A673 (cell line): ENCODE data around the gene DDX41. TPM values are rescaled to one million over a fixed set of nuclear protein-coding genes. Genes with fewer than 3 reads are reported as not detected.

ENCODE experiments used
- BruUV-seq: library from RNA; stranded (reverse); fragments of 400-500 nt; replicated peaks from 2 replicates; lab custom pipeline; 2021; lab: Mats Ljungman, UMichigan
- CTCF ChIA-PET: fragments of 300-600 bp; sonication (Branson Sonifier 250); formaldehyde crosslinking; loops from one replicate; lab custom pipeline; 2022; ENCODE audit warnings: antibody characterized with exemption; lab: Charles Lee
- POLR2A ChIA-PET: fragments of 300-600 bp; sonication (Branson Sonifier 250); formaldehyde crosslinking; loops from one replicate; lab custom pipeline; 2022; ENCODE audit warnings: antibody characterized with exemption; ENCODE audit not compliant: low non-redundant PET; lab: Charles Lee
- DNase-seq: peaks from one replicate; pipeline ENCODE4 v3.0.0-alpha.2; 2015; ENCODE audit warnings: low spot score
- H3K27ac ChIP-seq: fragments of 200-600 bp; sonication (generic); 2 replicates; pipeline ENCODE4 v1.5.1; 2016; ENCODE audit warnings: mixed run types, low read depth, mild to moderate bottlenecking, mixed read lengths, antibody characterized with exemption, low read length; ENCODE audit not compliant: poor library complexity, severe bottlenecking
- H3K27me3 ChIP-seq: fragments of 200-600 bp; sonication (generic); replicated peaks from 2 replicates; pipeline ENCODE4 v1.6.1; 2017; ENCODE audit warnings: mixed run types, low read depth, mild to moderate bottlenecking, mixed read lengths, antibody characterized with exemption, low read length; ENCODE audit not compliant: insufficient read depth, poor library complexity
- H3K36me3 ChIP-seq: fragments of 200-600 bp; sonication (generic); 2 replicates; pipeline ENCODE4 v1.6.1; 2016; ENCODE audit warnings: mixed run types, mild to moderate bottlenecking, mixed read lengths, antibody characterized with exemption, low read length; ENCODE audit not compliant: insufficient read depth, poor library complexity, severe bottlenecking
- H3K4me1 ChIP-seq: fragments of 200-600 bp; sonication (generic); 2 replicates; pipeline ENCODE4 v1.6.1; 2017; ENCODE audit warnings: mixed run types, mild to moderate bottlenecking, mixed read lengths, antibody characterized with exemption, low read length; ENCODE audit not compliant: insufficient read depth, poor library complexity, severe bottlenecking
- H3K4me3 ChIP-seq: fragments of 200-600 bp; sonication (generic); 2 replicates; pipeline ENCODE4 v1.5.1; 2016; ENCODE audit warnings: low read depth, mixed run types, mild to moderate bottlenecking, mixed read lengths, low read length; ENCODE audit not compliant: poor library complexity, severe bottlenecking
- H3K9me3 ChIP-seq: fragments of 200-600 bp; sonication (generic); 2 replicates; pipeline ENCODE4 v1.6.1; 2016; ENCODE audit warnings: mixed run types, low read depth, mild to moderate bottlenecking, mixed read lengths, antibody characterized with exemption, low read length; ENCODE audit not compliant: poor library complexity, severe bottlenecking
- CTCF ChIP-seq: fragments of 300-800, 200-600 bp; sonication (generic); conservative IDR thresholded peaks from 2 replicates; pipeline ENCODE4 v1.5.1; 2017; ENCODE audit warnings: low read depth, mild to moderate bottlenecking, antibody characterized with exemption, low read length, moderate library complexity, mixed read lengths
- EZH2 ChIP-seq: fragments of 200-600 bp; sonication (generic); IDR thresholded peaks from 2 replicates; pipeline ENCODE4 v1.6.1; 2017; ENCODE audit warnings: borderline replicate concordance, low read depth, mild to moderate bottlenecking, mixed read lengths, antibody characterized with exemption, low read length; ENCODE audit not compliant: poor library complexity, severe bottlenecking
- intact Hi-C: fragments of 100-400 bp; cut with micrococcal nuclease; formaldehyde crosslinking; loops from one replicate; pipeline ENCODE4 v1.10.0; 2022; ENCODE audit not compliant: unreplicated experiment
- total RNA-seq: library from RNA; stranded (reverse); gene quantifications from 2 replicates; pipeline ENCODE4 v1.2.3, GENCODE V29; 2021

Gene DDX41
- total RNA-seq, 1 experiment from 2014 or later = 82.3 TPM

- H3K27me3 ChIP-seq = no peaks in the 10 kb centered on the region
- POLR2A ChIA-PET = no interaction called here
- no peak overlapping the region for H3K27ac ChIP-seq
- no peaks in the 10 kb centered on the region for H3K9me3 ChIP-seq
- no TSS peak for BruUV-seq
- no peaks in the 10 kb centered on the region for H3K4me1 ChIP-seq
- intact Hi-C loops = no loop called here
- peaks cover 24% of the 10 kb centered on the region for H3K36me3 ChIP-seq
- CTCF ChIA-PET = no interaction called here
- DNase-seq = no peak
- TF ChIP-seq CTCF = no peak
- no peak for TF ChIP-seq EZH2
- H3K4me3 ChIP-seq = no peak overlapping the region
Measured at GRCh38 chr5:177529247-177530203, 12.8 kb upstream of the DDX41 start.

- Histone ChIP-seq H3K4me1 (no peaks in the 10 kb centered on the region), H3K4me3 (no peak overlapping the region), H3K9me3 (no peaks in the 10 kb centered on the region), H3K27me3 (no peaks in the 10 kb centered on the region), H3K36me3 (peaks cover 25% of the 10 kb centered on the region), H3K27ac (no peak overlapping the region)
- DNase-seq = no peak
- CTCF ChIA-PET = no interaction called here
- POLR2A ChIA-PET = no interaction called here
- intact Hi-C loops = no loop called here
- TF ChIP-seq EZH2 = no peak
- TF ChIP-seq CTCF = no peak
- no TSS peak for BruUV-seq
Measured at GRCh38 chr5:177528631-177529030, 11.9 kb upstream of the DDX41 start.

- no peak for DNase-seq
- intact Hi-C loops = no loop called here
Measured at GRCh38 chr5:177527595-177527994, 10.8 kb upstream of the DDX41 start.

More at GRCh38 chr5:177527595-177527994, 10.8 kb upstream of the DDX41 start:
- TF ChIP-seq CTCF = no peak
- no peak for TF ChIP-seq EZH2
- peaks cover 26% of the 10 kb centered on the region for H3K36me3 ChIP-seq
- ChIA-PET CTCF (no interaction called here), POLR2A (no interaction called here)
- no peak overlapping the region for H3K4me3 ChIP-seq
- H3K27me3 ChIP-seq = no peaks in the 10 kb centered on the region
- no TSS peak for BruUV-seq
- no peaks in the 10 kb centered on the region for H3K9me3 ChIP-seq
- no peaks in the 10 kb centered on the region for H3K4me1 ChIP-seq
- H3K27ac ChIP-seq = no peak overlapping the region
